HG03460 (cell line): ENCODE measurements around the gene HMGN4.
"Not testable (repeated sequence)": the region's sequence is repeated elsewhere in the genome, so short reads cannot be mapped to it uniquely, and the experiment has no call there.

ENCODE experiments used
- ATAC-seq: cut with Tn5 transposase; IDR thresholded peaks from one replicate; pipeline ENCODE4 v1.9.1; 2021; ENCODE audit not compliant: unreplicated experiment

Gene HMGN4

GRCh38 chr6:26537846-26538571 lies at the start of gene HMGN4:
Gene HMGN4 (plus strand): TSS chr6:26538366. CDS start chr6:26545207, 6,841 bp downstream.
- ATAC-seq = peak; percentile 49

DNA sequence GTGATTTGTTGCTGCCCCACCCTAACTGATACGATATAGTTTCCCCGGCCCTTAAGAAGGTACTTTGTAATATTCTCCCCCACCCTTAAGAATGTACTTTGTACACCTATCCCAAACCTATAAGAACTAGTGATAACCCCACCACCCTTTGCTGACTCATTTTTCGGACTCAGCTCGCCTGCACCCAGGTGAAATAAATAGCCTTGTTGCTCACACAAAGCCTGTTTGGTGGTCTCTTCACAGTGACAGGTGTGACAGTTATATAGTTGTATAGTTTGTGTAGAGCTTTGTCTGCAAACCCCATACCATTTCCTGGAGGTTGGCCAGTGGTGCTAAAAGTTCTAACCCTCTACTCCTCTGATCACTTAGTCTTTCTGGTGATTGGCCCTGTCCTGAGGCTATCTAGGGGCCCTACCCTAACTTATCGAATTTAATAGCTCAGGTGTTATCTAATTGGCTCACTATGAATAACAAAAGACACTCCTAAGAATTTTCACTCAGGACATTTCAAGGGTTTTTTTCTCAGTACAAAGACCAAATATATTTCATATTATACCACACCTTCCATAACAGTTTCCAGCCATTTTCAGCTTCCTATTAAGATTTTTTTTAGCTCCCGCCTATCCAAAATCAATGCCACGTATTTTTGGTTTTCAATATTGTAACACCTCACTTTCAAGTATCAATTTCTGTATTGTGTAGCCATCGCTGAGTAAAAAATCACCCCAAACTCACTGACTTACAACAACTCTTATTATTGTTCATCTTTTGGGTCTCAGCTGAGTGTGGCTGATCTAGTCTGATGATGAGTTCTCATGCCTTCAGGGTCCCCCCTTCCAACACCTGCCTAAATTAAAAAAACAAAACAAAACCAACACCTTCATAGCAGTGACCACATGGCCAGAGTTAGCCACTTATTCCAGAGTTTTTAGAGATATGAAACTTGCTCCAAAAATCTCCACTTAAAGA lies 47.9 kb upstream of the HMGN4 start:
- no peak for ATAC-seq

GRCh38 chr6:26491604-26492003 lies 46.6 kb upstream of the HMGN4 start:
- no peak for ATAC-seq

DNA sequence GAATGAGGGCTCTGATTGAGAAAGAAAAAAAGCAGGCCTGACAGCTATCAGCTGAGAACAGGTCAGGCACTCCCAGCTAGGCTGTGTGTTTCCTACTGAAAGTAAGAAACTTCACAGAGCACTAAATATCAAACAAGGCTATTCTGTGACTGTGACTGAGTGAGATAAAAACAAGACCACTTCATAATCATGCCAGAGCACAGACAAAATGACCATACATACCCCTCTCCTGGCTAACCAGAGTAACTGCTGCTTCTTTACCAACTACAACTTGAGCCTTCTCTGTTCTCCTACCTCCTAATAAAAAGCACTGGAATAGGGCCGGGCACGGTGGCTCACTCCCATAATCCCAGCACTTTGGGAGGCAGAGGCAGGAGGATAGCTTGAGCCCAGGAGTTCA lies 44.9 kb upstream of the HMGN4 start:
- ATAC-seq = no peak

DNA sequence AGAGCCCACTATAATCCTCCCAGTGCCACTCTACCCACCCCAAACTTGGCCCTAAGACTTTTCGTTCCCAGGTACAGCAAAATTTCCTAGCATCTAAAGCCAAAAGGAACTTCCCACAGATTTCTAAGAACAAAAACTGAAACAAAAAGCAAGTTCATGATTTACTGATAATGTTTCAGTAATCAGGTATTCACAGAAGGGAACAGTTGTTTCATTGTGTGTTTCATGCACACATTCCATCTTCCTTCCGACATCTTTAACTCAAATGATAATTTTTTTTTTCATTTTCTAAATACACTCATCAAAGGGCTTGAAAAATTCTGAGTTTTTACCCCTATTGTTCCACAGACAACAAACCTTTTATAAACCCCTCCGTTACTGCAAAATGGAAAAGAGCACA lies 44.0 kb upstream of the HMGN4 start:
- ATAC-seq = no peak

GRCh38 chr6:26495281-26495680 lies 42.9 kb upstream of the HMGN4 start:
- ATAC-seq = no peak

- no peak for ATAC-seq
Measured at GRCh38 chr6:26497610-26498009, 40.6 kb upstream of the HMGN4 start.

- ATAC-seq = no peak
Measured at GRCh38 chr6:26500102-26500501, 38.1 kb upstream of the HMGN4 start, which contains the start of gene BTN1A1. Gene BTN1A1 (plus strand): TSS chr6:26500303. CDS start chr6:26501287, 984 bp downstream.

DNA sequence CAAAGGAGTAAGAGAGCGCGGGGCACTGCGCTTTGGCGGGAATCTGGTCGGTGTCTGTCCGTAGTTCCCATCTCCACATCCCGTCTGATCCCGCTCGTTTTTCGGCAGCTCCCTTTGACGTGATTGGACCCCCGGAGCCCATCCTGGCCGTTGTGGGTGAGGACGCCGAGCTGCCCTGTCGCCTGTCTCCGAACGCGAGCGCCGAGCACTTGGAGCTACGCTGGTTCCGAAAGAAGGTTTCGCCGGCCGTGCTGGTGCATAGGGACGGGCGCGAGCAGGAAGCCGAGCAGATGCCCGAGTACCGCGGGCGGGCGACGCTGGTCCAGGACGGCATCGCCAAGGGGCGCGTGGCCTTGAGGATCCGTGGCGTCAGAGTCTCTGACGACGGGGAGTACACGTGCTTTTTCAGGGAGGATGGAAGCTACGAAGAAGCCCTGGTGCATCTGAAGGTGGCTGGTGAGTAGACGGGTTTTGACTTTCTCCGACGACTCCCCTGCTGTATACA lies 36.6 kb upstream of the HMGN4 start:
- ATAC-seq = no peak

GRCh38 chr6:26502165-26502564 lies 36.0 kb upstream of the HMGN4 start:
- ATAC-seq = no peak

DNA sequence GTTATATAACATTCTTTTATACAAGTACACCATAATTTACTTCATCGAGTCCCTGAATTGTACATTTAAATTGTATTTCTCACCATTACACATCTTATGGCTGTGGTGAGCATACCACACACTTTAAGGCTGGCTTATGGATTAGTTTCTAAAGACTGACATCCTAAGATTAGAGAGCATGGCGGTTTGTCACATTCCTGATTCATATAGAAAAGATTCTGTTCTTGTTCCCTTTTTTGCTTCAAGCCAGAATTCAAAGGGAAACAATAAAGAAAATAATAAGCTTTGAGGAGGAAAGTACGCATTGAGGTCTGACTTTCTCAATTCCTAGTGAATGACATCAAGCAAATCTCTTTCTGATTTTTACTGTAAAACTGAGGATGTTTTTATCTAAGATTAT lies 35.5 kb upstream of the HMGN4 start:
- ATAC-seq = no peak

DNA sequence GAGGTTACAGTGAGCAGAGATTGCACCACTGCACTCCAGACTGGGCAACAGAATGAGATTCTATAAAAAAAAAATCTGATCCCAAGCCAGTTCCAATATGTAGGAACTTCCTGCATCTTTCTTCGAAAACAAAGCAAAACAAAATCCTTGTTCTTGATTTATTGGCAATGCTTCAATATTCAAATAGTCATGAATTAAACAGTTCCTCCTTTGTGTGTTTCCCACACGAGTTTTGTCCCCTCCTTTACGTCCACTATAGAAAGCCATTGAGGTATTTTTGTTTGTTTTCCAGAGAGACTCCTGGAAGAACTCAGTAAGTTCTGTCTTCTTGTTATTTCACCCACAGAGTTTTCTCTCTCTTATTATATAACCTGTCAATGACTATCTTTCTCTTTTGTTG lies 30.5 kb upstream of the HMGN4 start:
- ATAC-seq = no peak

GRCh38 chr6:26511033-26511432 lies 27.1 kb upstream of the HMGN4 start:
- not testable (repeated sequence) for ATAC-seq

DNA sequence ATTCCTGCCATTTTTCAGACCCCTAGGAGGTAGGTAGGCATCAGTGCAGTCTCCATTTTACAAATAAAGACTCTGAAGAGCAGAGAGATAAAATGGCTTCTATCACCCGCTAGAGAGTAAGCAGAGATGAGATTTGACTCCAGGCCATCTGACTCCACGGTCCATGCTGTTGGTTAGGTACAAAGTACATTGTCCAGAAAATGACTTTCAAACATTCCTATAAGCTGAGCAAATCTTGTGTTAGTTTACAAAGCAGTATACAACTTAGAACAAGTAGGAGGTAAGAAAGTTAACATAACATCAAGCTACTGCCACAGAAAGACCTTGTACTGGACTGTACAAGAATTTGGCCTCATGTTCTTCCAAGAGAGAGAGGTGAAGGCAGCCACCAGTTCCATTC lies 23.2 kb upstream of the HMGN4 start:
- ATAC-seq = no peak

DNA sequence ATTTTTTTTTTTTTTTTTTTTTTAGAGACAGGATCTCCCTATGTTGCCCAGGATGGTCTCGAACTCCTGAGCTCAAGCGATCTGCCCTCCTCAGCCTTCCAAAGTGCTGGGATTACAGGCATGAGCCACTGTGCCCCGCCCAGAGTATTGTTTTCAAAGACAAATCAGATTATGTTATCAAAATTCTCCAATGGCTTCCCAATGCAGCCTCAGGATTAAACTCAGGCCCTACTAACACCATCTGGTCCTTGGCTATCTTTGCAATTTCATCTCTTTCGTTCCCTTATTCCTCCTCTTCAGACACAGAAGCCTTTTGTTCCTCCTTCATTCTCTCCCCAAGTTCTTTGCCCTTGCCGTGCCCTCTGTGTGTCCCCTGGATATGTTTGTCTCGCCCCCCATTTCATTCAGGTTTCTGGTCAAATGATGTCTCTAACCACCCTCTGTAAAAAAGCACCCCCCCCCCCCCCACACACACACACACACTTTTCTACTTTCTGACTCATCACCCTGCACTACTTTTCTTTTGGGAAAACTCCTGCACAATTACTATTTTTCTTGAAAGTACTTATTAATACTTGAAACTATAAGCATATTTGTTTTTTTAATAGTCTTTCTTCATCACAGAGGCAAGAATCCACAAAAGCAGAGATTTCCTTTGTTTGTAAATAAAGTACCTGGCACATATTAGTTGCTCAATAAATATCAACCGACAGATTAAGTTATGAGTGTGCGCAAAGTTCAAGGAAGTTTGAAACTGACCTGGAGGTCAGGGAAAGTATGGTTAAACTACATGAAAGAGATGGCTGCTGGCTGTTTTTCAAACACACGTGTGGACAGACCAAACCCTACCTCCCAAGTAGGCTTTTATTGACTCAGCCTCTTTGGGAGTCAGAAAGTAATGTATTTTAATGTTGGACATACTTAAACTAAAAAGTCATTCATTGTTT lies 21.4 kb upstream of the HMGN4 start:
- no peak for ATAC-seq

DNA sequence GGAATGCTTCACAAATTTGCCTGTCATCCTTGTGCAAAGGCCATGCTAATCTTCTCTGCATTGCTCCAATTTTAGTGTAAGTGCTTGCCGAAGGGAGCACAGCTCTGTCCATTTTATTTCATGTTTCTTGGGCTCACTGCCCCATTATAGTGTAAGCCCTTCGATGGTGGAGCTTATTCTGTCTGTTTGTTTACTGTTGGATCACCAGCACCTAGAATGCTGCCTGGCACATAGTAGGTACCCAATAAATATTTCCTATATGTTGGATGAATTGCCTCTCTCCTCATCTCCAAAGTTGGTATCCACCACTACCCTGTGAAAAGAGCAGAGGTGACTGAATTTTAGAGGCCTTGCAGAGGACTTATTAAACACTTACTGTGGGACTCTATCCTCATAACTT lies 18.8 kb upstream of the HMGN4 start:
- ATAC-seq = no peak

DNA sequence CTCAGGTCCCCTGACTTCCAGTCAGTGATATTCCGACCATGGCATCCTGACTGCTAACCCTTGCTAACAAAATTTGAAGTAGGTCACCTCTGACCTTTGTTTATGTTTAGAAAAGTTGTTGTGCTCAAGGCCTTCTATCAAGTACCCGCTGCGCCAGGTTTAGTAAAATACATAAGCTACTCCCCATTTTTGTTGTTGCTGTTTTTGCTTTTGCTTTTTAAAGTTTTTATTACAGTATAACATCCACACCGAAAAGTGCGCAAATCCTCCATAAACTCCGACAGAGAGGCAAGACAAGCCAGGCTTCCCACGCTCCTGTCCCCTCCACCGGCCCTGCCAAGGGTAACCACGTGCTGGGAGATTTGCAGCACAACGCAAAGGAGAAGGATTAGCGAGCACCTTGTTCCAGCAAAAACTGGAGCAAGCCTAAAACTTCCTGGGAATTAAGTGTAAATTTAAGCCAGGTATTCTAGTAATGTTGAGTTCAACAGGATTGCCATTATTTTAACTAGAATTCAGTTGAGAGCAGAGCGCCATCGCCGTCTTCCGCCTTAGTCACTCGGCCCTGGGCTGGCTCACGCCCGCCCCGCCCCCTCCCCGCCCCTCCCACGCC lies 17.8 kb upstream of the HMGN4 start:
- ATAC-seq = peak; percentile 35

DNA sequence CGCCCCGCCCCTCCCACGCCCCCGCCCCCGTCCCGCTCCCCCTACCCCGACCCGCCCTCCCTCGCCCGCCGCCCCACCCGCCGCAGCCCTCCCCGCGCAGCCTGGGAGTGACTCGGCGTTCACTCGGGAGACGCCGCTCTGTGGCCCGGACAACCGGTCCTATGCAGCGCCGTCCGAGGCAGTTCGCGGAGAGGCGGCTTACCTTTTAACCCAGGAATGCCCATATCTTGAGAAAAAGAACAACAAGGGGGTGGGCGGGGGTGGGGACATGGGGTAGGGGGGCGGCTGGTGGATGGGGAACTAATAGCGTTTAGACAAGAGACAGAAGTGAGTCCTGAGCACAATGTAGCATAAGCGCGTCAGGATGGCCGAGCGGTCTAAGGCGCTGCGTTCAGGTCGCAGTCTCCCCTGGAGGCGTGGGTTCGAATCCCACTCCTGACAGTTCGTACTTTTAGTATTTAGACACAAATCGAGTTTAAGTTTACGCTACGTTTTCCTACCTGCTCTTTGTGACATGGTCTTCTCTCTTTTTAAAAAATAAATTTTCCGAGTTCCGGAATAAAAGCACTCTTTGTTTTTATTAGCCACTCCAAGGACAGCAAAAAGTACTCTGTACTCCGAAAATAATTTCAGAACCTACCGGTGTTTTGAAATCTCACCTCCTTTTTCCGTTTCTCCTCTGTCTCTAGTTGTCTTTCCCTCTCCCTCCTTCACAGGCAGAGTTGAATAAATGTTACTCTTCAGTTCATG lies 17.1 kb upstream of the HMGN4 start:
- peak; percentile 54 for ATAC-seq

GRCh38 chr6:26521600-26522391 lies 16.4 kb upstream of the HMGN4 start:
- peak; percentile 71 for ATAC-seq
